GM18868 (cell line): ENCODE results near the gene CLEC2A.

Experiments
- ATAC-seq: cut with Tn5 transposase; IDR thresholded peaks from one replicate; pipeline ENCODE4 v1.9.1; 2021; ENCODE audit warnings: mild to moderate bottlenecking, moderate library complexity; ENCODE audit not compliant: unreplicated experiment

Gene CLEC2A

DNA sequence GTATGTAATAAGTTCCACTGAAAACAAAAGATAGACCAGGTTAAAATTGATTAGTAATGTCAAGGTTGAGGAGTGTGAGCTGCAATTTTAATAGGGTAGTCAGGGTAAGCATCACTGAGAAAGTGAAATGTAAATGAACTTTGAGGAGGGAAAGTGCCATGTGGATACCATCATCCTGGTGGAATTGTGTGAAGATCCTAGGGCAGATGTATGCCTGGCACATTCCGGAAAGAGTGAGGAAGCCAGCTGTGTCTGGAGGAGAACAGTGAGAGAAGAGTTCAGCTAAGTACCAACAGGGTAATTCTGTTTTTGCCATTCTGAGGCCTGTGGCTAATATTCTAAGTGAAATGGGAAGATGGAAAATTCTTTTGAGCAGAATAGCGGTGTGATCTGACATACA is 2.9 kb upstream of the CLEC2A start:
- no peak for ATAC-seq

DNA sequence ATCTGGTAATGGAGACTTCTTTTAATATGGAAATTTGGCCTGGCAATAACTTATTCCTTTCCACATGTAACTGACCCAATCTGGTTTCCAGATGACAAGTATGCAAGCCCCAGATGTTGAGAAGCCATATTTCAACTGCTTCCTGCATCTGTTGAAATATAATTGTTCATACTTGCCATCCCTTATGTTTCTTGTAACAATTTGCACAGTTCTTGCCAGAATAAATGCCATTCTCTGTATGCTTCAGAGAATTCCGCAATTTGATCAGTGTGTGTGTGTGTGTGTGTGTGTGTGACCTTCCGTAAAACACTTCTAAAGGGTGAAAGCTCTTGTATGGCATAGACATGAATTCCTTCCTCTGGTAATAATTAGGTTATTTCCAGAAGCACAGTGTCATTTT is 1.8 kb upstream of the CLEC2A start:
- no peak for ATAC-seq

DNA sequence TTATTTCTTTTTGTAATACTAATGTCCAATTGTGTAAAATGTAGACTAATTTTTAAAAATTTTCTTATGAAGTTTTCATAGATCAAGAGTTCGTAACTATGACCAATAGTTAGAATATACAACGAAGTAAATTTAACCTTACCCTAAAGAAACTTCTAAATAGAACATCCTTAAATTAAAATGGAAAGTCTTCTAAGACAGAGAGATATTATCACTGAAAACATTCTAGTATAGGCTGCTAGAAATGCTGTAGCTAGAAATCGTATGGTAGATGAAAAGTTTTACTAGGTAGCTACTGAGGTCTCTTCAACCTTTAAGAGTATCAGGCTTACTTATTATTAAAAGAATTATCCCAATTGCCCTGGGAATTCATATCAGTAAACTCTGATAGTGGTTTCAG is 925 bp downstream of the CLEC2A start:
- ATAC-seq = no peak

DNA sequence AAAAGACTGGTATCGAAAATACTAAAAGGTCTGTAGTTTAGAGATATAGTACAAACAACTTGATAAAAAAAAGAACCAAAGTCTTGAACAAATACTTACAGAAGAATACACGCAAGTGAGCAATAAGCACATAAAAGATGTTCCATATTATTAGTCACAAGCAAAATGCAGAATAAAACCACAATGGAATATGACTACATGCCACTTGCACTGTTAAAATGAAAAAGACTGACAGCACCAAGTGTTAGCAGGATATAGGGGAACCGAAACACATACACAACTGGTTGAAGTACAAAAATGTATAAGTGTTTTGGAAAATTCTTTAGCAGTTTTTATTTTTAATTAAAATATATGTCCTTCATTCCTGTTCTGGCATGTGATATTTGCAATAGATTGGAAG is 3.6 kb downstream of the CLEC2A start:
- no peak for ATAC-seq

DNA sequence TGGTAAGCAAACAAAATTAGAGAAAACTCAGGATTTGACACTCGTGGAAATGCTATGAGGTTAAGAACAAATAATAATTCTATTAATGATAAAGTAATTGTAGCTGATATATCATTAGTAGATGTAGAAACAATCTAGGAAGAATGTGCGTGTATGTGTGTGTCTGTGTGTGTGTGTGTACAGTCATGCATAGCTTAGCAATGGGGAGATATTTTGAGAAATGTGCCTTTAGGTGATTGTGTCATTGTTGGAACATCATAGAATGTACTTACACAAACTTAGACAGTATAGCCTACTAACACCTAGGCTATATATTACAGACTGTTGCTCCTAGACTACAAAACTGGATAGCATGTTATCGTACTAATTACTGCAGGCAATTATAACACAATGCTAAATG is 5.3 kb downstream of the CLEC2A start:
- no peak for ATAC-seq

DNA sequence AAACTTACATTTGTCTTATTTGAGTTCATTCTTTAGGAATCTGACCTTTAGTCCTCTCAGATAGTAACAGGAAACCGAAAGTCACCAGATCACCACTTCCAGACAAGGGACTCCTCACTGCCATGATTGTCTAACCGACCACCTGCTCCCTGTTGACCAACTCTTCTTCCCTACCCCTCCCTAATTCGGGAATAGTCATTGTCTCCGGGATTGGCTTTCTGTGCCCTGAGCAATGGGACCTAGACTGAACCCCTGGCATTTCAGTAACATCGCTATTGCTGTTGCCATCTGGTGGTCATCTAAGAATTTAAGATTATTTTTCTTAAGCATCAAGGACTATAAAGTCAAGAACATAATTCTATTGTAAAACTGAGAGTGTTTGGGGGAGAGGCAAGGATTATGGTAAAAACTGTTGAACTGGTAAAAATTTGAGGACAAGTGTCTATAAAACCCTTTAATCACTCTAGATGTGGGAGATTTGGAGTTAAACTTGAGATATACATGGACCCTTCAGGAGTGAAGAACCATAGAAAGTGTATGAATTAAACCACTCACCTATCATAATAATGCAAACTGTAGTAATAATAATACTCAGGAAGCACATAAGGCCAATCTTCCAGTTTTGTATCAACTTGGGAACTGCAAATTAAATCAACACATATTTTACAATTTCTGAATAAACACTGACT is 6.3 kb downstream of the CLEC2A start:
- ATAC-seq = no peak

DNA sequence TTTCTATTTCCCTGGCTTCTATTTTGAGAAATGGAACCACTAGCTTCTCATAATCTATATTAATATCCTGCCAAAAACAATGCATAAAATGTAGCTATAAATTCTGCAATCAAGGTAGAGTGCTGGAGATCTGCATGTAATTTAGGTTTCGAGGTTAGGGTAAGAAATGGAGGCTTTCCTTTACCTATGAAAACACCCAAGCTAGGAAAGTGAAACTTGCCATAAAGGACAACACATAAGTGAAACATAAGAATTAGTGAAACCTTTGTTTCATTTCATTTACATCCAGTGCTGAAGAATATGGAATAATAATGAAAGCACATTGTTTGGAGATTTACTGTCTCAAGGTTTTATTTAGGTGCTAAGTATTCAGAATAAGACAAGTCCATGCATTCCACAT is 9.7 kb downstream of the CLEC2A start:
- ATAC-seq = no peak

DNA sequence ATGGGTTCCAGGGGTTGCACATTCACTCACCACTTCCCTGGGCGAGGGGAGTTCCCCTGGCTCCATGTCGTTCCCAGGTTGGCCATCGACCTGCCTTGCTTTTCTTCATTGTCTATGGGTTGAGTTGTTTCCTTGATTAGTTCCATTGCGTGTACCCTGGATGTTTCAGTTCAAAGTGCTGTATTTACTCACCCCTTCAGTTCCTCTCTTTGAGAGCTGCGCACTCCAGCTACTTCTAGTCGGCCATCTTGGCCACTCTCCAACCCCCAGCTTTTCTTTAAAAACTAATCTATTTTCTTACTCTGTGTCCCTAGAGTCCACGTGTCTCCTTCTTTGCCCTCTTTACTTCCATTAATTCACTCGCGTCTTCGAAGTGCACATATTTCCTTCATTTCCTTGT is 11.7 kb downstream of the CLEC2A start:
- ATAC-seq = no peak

DNA sequence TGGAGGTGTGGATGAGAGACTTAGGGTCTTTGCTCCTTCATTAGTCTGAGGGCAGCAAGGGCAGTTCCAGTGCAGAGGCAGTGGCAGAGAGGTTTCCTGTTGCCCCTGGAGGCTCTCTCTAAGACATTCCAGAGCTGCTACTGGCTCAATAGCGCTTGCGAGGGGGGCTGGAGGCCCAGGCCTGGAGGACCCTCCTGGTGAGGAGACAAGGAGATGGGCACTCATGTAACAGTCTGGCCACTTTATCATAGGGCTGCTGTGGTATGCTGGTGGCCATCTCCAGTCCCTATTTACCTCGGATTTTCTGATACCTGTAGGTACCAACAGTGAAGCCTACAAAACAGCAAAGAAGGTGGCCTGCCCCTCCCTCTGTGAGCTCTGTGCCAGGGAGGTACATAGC is 12.7 kb downstream of the CLEC2A start:
- ATAC-seq = no peak

DNA sequence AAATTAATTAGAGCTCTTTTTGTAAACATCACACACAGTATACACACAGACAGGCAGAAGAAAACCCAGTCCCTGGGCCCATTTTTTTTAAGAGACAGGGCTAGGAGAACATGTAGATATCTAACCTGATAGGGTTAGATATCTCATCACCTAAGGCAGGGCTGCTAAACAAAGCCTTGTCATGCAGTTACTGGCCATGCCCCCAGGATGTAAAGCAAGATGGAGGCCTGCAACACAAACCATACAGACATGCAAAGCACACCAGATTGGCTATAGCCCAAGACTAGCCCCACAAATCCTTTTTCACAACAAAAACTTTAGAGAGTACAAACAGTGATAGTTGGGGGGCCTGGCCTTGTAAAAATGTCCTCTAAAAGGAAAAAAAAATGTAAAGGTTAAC is 20.5 kb downstream of the CLEC2A start:
- ATAC-seq = no peak

DNA sequence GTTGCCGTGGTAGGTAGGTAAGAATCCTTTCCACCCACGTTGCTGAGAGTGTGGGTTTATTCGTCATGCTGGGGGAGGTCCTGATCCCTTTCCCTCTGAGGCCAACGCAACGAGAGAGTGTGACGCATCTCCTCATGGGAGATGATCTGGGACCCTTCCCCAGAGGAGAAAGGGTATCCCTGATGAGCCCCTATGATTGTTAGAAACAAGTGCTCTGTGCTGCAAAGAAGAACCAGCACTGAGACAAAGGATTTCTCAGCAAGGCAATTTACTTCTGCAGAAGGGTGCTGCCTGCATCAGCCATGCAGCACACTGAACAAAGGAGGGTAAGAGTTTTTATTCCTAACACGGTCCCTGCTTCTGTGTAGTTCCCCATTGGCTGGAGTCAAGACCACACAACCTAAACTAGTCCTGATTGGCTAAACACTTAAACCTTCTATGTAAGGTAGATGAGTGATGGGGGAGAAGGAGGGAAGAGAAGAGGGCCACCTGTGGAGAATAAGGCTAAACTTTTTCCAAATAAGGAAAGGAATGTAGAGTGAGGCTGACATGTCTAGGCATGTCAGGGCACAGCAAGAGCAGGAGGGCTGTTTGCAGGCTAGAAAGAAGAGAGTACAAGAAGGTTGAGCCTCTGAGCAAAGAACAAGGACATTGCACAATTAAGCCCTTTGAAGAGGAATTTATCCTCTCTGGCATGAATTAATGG is 21.3 kb downstream of the CLEC2A start:
- ATAC-seq = no peak

DNA sequence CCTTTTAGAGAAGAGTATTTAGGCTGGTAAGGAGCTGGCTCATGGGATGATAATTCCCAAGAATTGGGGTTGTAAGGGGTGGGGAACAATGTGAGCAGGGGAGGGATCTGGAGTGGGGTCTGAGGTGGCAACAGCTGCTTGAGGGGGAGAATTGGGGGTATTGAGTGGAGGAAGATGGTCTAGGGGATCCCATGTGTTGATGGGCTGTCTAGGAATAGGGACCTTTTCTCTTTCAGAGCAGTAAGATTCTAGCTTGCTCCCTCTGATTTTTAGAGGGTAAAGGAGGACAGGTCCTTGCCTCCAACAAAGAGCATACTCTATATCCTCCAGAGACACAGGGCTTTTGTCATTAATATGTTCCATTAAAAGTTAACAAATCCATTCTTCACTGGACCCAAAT is 22.4 kb downstream of the CLEC2A start:
- ATAC-seq = no peak

DNA sequence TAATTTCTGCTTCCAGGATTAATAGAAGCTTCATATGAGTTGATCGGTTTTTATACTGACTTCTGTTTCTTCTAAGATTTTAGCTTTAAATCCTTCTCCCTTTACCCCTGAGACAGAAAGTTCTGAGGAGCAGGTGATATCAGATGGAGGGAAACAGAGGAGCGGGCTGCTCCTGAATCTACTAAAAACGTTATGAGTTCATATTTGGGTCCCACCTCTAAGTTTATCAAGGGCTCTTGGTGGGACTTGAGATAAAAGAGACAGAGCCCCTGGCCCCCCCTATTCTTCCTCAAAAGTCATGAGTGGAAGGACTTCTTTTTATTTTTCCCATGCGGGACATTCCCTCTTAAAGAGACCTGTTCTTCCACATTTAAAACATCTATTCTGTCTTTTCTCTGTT is 23.8 kb downstream of the CLEC2A start:
- ATAC-seq = no peak

DNA sequence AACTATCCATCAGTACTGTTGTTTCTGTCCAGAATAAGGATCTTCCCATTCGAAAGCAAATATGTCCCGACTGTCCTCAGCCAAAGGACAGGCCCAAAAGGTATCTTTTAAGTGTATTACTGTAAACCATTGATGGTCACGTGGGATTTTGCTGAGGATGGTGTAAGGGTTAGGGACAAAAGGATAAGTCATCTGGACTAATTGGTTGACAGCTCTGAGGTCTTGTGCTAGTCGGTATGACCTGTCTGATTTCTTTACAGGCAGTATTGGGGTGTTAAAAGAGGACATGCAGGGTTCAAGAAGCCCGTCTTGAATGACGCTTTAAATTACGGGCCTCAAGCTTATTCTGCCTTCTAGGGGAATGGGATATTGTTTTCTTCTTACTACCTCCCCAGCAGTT is 24.4 kb downstream of the CLEC2A start:
- no peak for ATAC-seq

DNA sequence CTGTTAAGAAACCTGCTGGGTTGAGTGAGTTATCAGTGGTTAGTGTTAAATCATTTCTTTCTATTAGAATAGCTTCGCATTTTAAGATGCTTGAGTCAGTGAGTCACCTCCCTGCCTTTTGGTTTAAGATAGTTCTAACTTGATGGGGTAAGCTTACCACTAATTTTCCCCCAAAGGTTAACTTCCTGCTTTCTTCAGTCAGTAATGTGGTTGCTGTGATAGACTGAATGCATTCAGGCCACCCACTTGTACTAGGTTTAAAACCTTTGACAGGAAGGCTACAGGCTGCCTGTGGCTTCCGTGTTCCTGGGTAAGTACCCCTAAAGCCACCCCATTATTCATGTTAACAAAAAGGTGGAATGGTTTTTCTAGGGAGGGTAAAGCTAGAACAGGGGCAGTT is 25.3 kb downstream of the CLEC2A start:
- no peak for ATAC-seq

DNA sequence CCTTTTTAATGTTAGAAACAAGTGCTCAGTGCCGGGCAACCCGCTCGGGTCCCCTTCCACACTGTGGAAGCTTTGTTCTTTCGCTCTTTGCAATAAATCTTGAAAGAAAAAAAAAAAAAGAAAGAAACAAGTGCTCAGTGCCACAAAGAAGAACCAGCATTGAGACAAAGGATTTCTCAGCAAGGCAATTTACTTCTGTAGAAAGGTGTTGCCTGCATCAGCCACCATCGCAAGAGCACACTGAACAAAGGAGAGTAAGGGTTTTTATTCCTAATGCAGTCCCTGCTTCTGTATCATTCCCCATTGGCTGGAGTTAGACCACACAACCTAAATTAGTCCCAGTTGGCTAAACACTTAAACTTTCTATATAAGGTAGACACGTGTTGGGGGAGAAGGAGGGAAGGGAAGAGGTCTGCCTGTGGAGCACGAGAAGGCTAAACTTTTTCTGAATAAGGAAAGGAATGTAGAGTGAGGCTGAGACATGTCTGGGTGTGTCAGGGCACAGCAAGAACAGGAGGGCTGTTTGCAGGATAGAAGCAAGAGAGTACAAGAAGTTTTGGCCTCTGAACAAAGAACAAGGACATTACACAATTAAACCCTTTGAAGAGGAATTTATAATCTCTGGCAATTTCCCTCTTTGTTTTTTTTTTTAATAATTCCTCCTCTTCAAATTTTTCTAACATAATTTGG is 29.5 kb downstream of the CLEC2A start:
- ATAC-seq = no peak

DNA sequence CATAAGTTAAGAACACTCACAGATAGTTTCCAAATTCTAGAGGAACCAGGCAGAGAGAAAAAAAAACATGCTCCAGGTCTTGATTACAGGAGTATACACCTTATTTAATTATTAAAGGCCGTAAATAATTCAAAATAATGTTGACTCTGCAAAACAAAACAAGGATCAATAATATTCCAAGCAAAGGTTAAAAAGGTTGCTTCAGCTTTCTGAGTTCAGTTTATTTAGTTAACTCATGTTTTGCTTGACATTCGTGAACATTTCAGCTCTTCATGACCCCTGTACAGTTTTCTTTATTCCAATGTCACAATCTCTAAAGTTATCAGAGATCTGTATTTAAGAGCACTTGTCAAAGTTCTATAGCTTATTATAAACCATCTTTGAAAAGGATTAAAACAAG is 31.2 kb downstream of the CLEC2A start:
- ATAC-seq = no peak

DNA sequence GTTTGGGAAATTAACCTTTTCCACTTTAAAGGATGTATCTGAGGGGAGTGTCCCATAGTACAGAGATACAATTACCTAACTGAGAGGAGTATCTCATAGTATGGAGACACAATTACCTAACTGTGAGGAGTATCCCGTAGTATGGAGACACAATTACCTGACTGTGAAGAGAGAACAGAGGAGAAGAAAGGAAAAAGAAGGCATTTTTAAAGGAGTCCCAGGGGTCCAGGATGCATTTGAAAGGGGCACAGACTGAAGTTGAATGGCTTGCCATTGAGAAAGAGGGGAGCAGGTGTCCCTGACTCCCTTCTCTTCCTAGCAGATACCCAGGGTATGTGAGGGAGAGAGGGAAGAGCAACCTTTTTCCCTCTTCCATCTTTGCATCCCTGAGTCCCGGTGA is 33.0 kb downstream of the CLEC2A start:
- no peak for ATAC-seq

DNA sequence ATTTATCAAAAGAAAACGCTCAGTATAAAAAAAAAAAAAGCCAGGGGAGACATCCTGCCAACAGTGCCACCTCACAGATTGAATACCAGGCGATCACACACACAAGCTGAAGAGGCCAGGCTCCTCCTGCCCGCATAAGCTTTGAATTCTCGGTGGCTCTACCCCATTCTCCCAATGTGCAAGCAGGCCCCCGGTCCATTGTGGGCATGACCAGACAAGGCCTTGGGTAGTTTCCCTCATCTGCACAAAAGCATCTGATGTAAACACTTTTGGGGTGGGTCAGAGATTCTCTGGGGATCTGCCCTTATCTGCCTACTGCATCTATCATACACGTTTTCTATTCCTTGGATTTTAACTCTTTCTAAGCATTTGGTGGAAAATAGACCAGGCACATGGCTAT is 34.6 kb downstream of the CLEC2A start:
- ATAC-seq = no peak

DNA sequence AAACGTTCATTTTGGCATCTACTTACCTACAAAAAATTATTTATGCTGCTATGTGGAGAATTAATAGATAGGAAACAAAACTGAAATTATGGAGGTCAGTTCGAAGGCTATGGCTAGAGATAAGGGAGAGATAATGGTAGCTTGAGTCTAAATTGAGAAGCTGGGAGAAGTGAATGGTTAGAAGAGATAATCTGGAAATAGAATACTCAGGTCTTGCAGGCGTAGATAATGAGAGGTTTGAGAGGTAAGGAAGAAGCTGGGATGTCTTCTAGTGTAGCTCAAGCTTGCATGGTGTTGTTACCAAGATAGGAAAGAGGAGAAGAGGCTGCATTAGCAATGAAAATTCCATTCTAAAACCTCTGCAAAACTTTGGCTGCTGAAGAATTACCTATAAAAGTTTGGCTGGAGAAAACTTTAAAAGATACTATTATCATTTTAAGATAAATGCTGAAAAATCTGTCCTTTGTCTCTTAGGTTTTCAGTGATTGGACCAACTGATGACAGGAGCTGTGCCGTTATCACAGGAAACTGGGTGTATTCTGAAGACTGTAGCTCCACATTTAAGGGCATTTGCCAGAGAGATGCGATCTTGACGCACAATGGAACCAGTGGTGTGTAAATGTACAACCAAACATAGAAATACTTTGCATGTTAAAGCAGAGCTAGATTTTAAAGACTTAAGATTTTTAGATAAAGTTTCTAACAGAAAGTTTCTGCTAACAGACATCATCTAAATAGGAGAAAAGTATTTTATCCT is 36.8 kb downstream of the CLEC2A start:
- ATAC-seq = no peak

DNA sequence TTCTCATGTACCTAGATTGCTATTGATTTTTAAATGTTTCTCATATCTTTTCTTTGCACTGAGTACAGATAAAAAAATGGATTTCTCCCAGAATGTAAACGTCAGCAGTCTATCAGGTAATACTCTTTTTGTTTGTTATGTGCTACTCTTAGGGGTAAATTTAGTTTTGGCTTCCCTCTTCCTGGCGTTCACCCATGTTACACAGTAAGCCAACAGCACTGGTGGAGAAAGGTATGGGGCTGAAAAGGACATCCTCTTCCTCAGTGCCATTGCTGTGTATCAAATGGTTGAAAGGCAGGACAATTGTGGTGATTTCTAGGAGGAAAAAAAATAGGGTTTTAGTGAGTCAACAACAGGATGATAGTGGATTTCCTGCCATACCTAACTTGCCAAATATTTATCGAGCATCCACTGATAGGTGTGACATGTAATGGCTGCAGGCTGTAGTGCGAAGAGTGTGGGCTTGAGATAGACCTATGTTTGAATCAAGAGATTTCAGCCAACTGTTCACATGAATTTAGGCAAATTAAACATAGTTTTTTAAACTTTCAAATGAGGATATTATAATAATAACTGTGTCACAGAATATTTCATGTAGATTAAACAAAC is 43.4 kb downstream of the CLEC2A start:
- ATAC-seq = no peak
